Measurements from ENCODE around the gene FDXACB1.

DNA sequence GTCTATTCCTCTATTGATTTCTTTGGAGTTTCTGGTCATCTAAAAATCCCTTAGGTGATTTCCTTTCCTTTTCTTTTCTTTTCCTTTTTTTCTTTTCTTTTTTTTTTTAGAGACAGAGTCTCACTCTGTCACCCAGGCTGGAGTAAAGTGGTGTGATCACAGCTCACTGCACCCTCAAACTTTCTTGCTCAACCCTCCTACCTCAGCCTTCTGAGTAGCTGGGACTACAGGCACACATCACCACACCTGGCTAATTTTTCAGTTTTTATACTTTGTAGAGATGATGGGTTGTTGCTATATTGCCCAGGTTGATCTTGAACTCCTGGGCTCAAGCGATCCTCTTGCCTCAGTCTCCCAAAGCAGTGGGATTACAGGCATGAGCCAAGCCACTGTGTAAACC is 37.8 kb upstream of the FDXACB1 start:
- TF ChIP-seq, protein P1, sequence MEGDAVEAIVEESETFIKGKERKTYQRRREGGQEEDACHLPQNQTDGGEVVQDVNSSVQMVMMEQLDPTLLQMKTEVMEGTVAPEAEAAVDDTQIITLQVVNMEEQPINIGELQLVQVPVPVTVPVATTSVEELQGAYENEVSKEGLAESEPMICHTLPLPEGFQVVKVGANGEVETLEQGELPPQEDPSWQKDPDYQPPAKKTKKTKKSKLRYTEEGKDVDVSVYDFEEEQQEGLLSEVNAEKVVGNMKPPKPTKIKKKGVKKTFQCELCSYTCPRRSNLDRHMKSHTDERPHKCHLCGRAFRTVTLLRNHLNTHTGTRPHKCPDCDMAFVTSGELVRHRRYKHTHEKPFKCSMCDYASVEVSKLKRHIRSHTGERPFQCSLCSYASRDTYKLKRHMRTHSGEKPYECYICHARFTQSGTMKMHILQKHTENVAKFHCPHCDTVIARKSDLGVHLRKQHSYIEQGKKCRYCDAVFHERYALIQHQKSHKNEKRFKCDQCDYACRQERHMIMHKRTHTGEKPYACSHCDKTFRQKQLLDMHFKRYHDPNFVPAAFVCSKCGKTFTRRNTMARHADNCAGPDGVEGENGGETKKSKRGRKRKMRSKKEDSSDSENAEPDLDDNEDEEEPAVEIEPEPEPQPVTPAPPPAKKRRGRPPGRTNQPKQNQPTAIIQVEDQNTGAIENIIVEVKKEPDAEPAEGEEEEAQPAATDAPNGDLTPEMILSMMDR (IDR thresholded peaks at IDR 0.05) = no peak
- TF ChIP-seq POLR2A (IDR thresholded peaks at IDR 0.05) = no peak
